Stomach (tissue), 9 donors: ENCODE results near the gene INSL3. TPM values are rescaled to one million over a fixed set of nuclear protein-coding genes. Genes with fewer than 3 reads are reported as not detected.

ENCODE experiments used
- DNase-seq, 2 donors: peaks; one replicate each; pipeline versions ENCODE4 v3.0.0 to v3.0.0-alpha.2; 2013 to 2019
- H3K27ac ChIP-seq, 5 donors: fragments of 200-600 bp in 4 of 5; sonication (generic) in 4 of 5; one replicate each; pipeline ENCODE4 v1.5.1; 2013 to 2019; ENCODE audit warnings: mild to moderate bottlenecking in 1 of 5, moderate library complexity in 1 of 5
- H3K27me3 ChIP-seq, 3 donors: fragments of 200-600 bp; sonication (generic); one replicate each; pipeline ENCODE4 v1.5.1; 2017 to 2019; ENCODE audit warnings: mixed run types in 1 of 3
- H3K36me3 ChIP-seq, 4 donors: fragments of 200-600 bp; sonication (generic); 1 replicate in 3 of 4; 2 replicates in 1 of 4; pipeline ENCODE4 v1.5.1; 2016 to 2019
- H3K4me1 ChIP-seq, 4 donors: fragments of 200-600 bp; sonication (generic); one replicate each; pipeline ENCODE4 v1.5.1; 2016 to 2019
- H3K4me3 ChIP-seq, 4 donors: fragments of 200-600 bp; sonication (generic) in 3 of 4; one replicate each; pipeline ENCODE4 v1.5.1; 2016 to 2019; ENCODE audit warnings: mild to moderate bottlenecking in 1 of 4
- H3K9me3 ChIP-seq, 4 donors: fragments of 200-600 bp; sonication (generic); one replicate each; pipeline ENCODE4 v1.5.1; 2016 to 2019
- CTCF ChIP-seq, 7 experiments: fragments of 450-650 bp in 4 of 7; fragments of 200-600 bp in 3 of 7; sonication (generic) in 3 of 7; IDR thresholded peaks; one replicate each; pipeline ENCODE4 v1.5.1; 2016 to 2019; ENCODE audit warnings: antibody characterized with exemption in 7 of 7, control low read depth in 2 of 7, mild to moderate bottlenecking in 1 of 7
- EP300 ChIP-seq: sonication (generic); formaldehyde crosslinking; IDR thresholded peaks from one replicate; pipeline ENCODE4 v1.6.1; 2017; ENCODE audit warnings: antibody characterized with exemption
- POLR2A ChIP-seq, 4 donors: fragments of 450-650 bp; IDR thresholded peaks; one replicate each; pipeline ENCODE4 v1.6.1; 2016; ENCODE audit warnings: antibody characterized with exemption in 4 of 4, control low read depth in 2 of 4, mild to moderate bottlenecking in 1 of 4, moderate library complexity in 1 of 4
- POLR2AphosphoS5 ChIP-seq, 3 donors: sonication (generic); formaldehyde crosslinking; IDR thresholded peaks; one replicate each; pipeline ENCODE4 v1.6.1; 2016; ENCODE audit warnings: antibody characterized with exemption in 3 of 3
- WGBS, 5 donors: extraction: QIAGEN DNeasy Blood & Tissue Kit in 3 of 5; methylation state at CpG; one replicate each; pipeline versions ENCODE4 v1.1.5 to v1.1.7; 2013 to 2018; 5-methylcytosine and 5-hydroxymethylcytosine counted together
- intact Hi-C: fragments of 100-400 bp; cut with DNase I; formaldehyde crosslinking; loops from one replicate; pipeline ENCODE4 v1.15.1; 2023; ENCODE audit warnings: low total_unique reads
- polyA plus RNA-seq, 3 donors: library from polyadenylated mRNA; stranded (reverse); fragments of 200-250 nt; gene quantifications; one replicate each; pipeline ENCODE4 v1.2.3, GENCODE V29; 2013
- total RNA-seq, 5 donors: library from RNA; depleted of rRNA; stranded (reverse); fragments of >200 nt; gene quantifications; one replicate each; pipeline versions ENCODE4 v1.1.0 to v1.2.3, GENCODE V29; 2014 to 2016
- donor health status: healthy with polysubstance abuse.
- donor health status: Bipolar disorder and iron deficiency.
- donor health status: healthy.

Gene INSL3
- total and polyA plus RNA-seq, 8 donors: 0.23 TPM; not detected in 7

- H3K9me3 ChIP-seq: no peaks in the 10 kb centered on the region
- 64 to 85% (median 72%) methylated on average over 29 to 38 of the region's 38 CpGs for WGBS, 5 donors
- TF ChIP-seq POLR2A (IDR thresholded peaks at IDR 0.05) (no peak), EP300 (no peak), POLR2AphosphoS5 (IDR thresholded peaks at IDR 0.05) (no peak), CTCF (IDR thresholded peaks at IDR 0.05) (no peak)
- no peak for DNase-seq
- H3K36me3 ChIP-seq: peaks cover 6 to 54% (median 45%) of the 10 kb centered on the region in 4 donors
- no peak overlapping the region for H3K4me3 ChIP-seq
- H3K27me3 ChIP-seq: peaks cover 0 to 25% (median 0%) of the 10 kb centered on the region in 3 donors
- H3K27ac ChIP-seq: no peak overlapping the region
- intact Hi-C loops: no loop called here
- H3K4me1 ChIP-seq: peaks cover 0 to 8% (median 5%) of the 10 kb centered on the region in 4 donors
Observed at GRCh38 chr19:17807731-17808316, 13.5 kb downstream of the INSL3 start.

GRCh38 chr19:17806945-17807344 is 14.4 kb downstream of the INSL3 start:
- peaks cover 0 to 17% (median 5%) of the 10 kb centered on the region in 4 donors for H3K4me1 ChIP-seq
- no peak for DNase-seq
- peaks cover 6 to 45% (median 40%) of the 10 kb centered on the region in 4 donors for H3K36me3 ChIP-seq
- intact Hi-C loops: no loop called here
- H3K27ac ChIP-seq: no peak overlapping the region
- WGBS, 5 donors: 47 to 67% (median 61%) methylated on average over 3 of the region's 3 CpGs
- H3K27me3 ChIP-seq: peaks cover 0 to 26% (median 0%) of the 10 kb centered on the region in 3 donors
- H3K9me3 ChIP-seq: no peaks in the 10 kb centered on the region
- TF ChIP-seq POLR2A (IDR thresholded peaks at IDR 0.05): no peak
- TF ChIP-seq CTCF (IDR thresholded peaks at IDR 0.05): no peak
- no peak for TF ChIP-seq POLR2AphosphoS5 (IDR thresholded peaks at IDR 0.05)
- no peak for TF ChIP-seq EP300
- H3K4me3 ChIP-seq: no peak overlapping the region

GRCh38 chr19:17805427-17805826 is 15.9 kb downstream of the INSL3 start:
- H3K9me3 ChIP-seq: no peaks in the 10 kb centered on the region
- no peak overlapping the region for H3K4me3 ChIP-seq
- intact Hi-C loops: no loop called here
- no peak for DNase-seq
- TF ChIP-seq EP300 (no peak), CTCF (IDR thresholded peaks at IDR 0.05) (no peak), POLR2A (IDR thresholded peaks at IDR 0.05) (no peak), POLR2AphosphoS5 (IDR thresholded peaks at IDR 0.05) (no peak)
- H3K36me3 ChIP-seq: peaks cover 6 to 35% (median 27%) of the 10 kb centered on the region in 4 donors
- peaks cover 0 to 36% (median 0%) of the 10 kb centered on the region in 3 donors for H3K27me3 ChIP-seq
- peaks cover 0 to 21% (median 5%) of the 10 kb centered on the region in 4 donors for H3K4me1 ChIP-seq
- WGBS, 5 donors: 91 to 95% (median 93%) methylated on average over 4 of the region's 4 CpGs
- no peak overlapping the region for H3K27ac ChIP-seq

GRCh38 chr19:17803264-17803896 is 17.9 kb downstream of the INSL3 start:
- Histone ChIP-seq H3K4me3 (no peak overlapping the region), H3K9me3 (no peaks in the 10 kb centered on the region), H3K36me3 (peaks cover 6 to 14% (median 10%) of the 10 kb centered on the region in 4 donors), H3K27ac (peak overlapping the region in 2 of 5 donors; percentile 7 to 14), H3K4me1 (peaks cover 0 to 37% (median 5%) of the 10 kb centered on the region in 4 donors), H3K27me3 (peaks cover 0 to 46% (median 0%) of the 10 kb centered on the region in 3 donors)
- intact Hi-C loops: no loop called here
- DNase-seq: peak in 1 of 2 donors; percentile 39
- WGBS, 5 donors: 41 to 50% (median 46%) methylated on average over 9 to 14 of the region's 14 CpGs
- TF ChIP-seq POLR2AphosphoS5 (IDR thresholded peaks at IDR 0.05) (no peak), POLR2A (IDR thresholded peaks at IDR 0.05) (no peak), CTCF (IDR thresholded peaks at IDR 0.05) (no peak)
